Muscle of back (tissue), 11 donors: Measurements from ENCODE around the gene LDB1. TPM values are rescaled to one million over a fixed set of nuclear protein-coding genes. Genes with fewer than 3 reads are reported as not detected.

Source experiments
- DNase-seq, 3 donors: peaks; one replicate each; pipeline versions ENCODE4 v3.0.0 to v3.0.0-alpha.2; 2013
- polyA plus RNA-seq, 10 donors: library from polyadenylated mRNA; unstranded; fragments of 120-200 nt; gene quantifications; one replicate each; pipeline ENCODE4 v1.2.1, GENCODE V29; 2013; ENCODE audit not compliant: insufficient read length in 10 of 10

The LDB1 gene
- polyA plus RNA-seq, 10 donors: 63.9 to 86.7 (median 69.8) TPM

GRCh38 chr10:102065561-102066398 lies 54.4 kb downstream of the LDB1 start:
- no peak for DNase-seq

DNA sequence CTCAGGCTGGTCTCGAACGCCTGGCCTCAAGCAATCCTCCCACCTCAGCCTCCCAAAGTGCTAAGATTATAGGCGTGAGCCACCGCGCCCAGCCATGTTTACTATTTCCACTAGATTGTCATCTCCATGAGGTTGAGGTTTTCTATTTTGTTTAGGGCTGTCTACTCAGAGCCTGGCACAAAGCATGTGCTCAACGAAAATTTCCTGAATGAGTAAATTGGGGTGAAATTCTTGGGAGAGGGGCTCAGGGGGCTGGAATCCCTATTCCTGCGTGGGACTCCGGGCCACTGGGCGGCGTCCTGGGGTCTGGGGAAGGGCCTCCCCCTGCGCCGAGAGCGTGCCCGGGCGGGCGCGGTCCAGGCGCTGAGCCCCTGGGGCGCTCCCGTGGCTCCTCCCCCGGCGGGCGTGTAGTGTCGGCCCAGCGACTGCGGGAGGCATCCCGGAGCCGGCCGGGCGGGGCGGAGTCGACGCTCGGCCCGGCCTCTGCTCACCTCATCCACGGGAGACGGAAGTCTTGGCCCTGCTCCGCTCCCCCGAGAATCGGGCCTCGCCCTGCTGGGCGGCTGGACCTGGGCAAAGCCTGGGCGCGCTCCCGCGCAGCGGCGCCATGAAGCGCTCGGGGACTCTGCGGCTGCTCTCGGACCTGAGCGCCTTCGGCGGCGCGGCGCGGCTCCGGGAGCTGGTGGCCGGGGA lies 55.2 kb downstream of the LDB1 start, which contains the start of gene HPS6:
Gene HPS6 (plus strand): TSS at position 482 of the 693 bp plus-strand sequence. CDS start 126 bp downstream, at position 608.
- DNase-seq: peak; percentile 84 to 95 (median 88)

- DNase-seq: peak in 1 of 3 donors; percentile 9
These were observed 55.7 kb downstream of the LDB1 start for GRCh38 chr10:102064503-102064867.

GRCh38 chr10:102059987-102060386 lies 60.2 kb downstream of the LDB1 start:
- DNase-seq: no peak

Other genes with a start within 250 kb of the LDB1 start
- 10 to 100 TPM; 11.2 to 19.1 (median 13.3) TPM for gene ARMH3, start 64.2 kb downstream of the LDB1 start, polyA plus RNA-seq
- gene HPS6, start 55.0 kb downstream of the LDB1 start, polyA plus RNA-seq: 10 to 100 TPM in 2 of 10 donors, 1 to 10 TPM in 8; 6.4 to 10.8 (median 8.5) TPM
- 10 to 100 TPM; 23.8 to 37.4 (median 30.8) TPM for gene PPRC1, start 12.7 kb upstream of the LDB1 start, polyA plus RNA-seq
- gene NOLC1, start 32.0 kb upstream of the LDB1 start, polyA plus RNA-seq: 10 to 100 TPM; 55.7 to 82.8 (median 66.3) TPM
- under 1 TPM; 0.25 to 0.80 (median 0.33) TPM for gene ELOVL3, start 105.9 kb upstream of the LDB1 start, polyA plus RNA-seq
- gene PITX3, start 121.1 kb upstream of the LDB1 start, polyA plus RNA-seq: 10 to 100 TPM in 9 of 10 donors, 1 to 10 TPM in 1; 9.9 to 16.9 (median 12.9) TPM
- gene GBF1, start 125.2 kb upstream of the LDB1 start, polyA plus RNA-seq: 10 to 100 TPM; 41.2 to 56.6 (median 51.1) TPM